Tibial nerve (tissue), 3 donors: ENCODE measurements around the gene PODXL2.

ENCODE experiments used
- POLR2A ChIP-seq, 2 donors: fragments of 450-650 bp; IDR thresholded peaks; one replicate each; pipeline ENCODE4 v1.6.1; 2017; ENCODE audit warnings: antibody characterized with exemption in 2 of 2, mild to moderate bottlenecking in 2 of 2, moderate library complexity in 2 of 2
- TF ChIP-seq, protein P1 (sequence below), 5 experiments: fragments of 200-600 bp in 3 of 5; fragments of 450-650 bp in 2 of 5; sonication (generic) in 3 of 5; IDR thresholded peaks; one replicate each; pipeline ENCODE4 v1.5.1; 2016 to 2019; ENCODE audit warnings: antibody characterized with exemption in 5 of 5, mild to moderate bottlenecking in 3 of 5, moderate library complexity in 2 of 5

GRCh38 chr3:127611251-127611650 lies 17.7 kb upstream of the PODXL2 start:
- no peak for TF ChIP-seq POLR2A (IDR thresholded peaks at IDR 0.05)
- TF ChIP-seq, protein P1, sequence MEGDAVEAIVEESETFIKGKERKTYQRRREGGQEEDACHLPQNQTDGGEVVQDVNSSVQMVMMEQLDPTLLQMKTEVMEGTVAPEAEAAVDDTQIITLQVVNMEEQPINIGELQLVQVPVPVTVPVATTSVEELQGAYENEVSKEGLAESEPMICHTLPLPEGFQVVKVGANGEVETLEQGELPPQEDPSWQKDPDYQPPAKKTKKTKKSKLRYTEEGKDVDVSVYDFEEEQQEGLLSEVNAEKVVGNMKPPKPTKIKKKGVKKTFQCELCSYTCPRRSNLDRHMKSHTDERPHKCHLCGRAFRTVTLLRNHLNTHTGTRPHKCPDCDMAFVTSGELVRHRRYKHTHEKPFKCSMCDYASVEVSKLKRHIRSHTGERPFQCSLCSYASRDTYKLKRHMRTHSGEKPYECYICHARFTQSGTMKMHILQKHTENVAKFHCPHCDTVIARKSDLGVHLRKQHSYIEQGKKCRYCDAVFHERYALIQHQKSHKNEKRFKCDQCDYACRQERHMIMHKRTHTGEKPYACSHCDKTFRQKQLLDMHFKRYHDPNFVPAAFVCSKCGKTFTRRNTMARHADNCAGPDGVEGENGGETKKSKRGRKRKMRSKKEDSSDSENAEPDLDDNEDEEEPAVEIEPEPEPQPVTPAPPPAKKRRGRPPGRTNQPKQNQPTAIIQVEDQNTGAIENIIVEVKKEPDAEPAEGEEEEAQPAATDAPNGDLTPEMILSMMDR (IDR thresholded peaks at IDR 0.05), result no peak
